Subcutaneous adipose tissue (tissue), 4 donors: ENCODE data around the gene PPP2R2D. TPM values are rescaled to one million over a fixed set of nuclear protein-coding genes. Genes with fewer than 3 reads are reported as not detected.

Experiments used
- total RNA-seq, 4 donors: library from RNA; depleted of rRNA; stranded (reverse); fragments of >200 nt; gene quantifications; one replicate each; pipeline ENCODE4 v1.1.0, GENCODE V29; 2016
- TF ChIP-seq, protein P1 (sequence below): fragments of 450-650 bp; IDR thresholded peaks from one replicate; pipeline ENCODE4 v1.5.1; 2016; ENCODE audit warnings: low read depth, mild to moderate bottlenecking, control low read depth, antibody characterized with exemption, moderate library complexity

The PPP2R2D gene
- total RNA-seq, 4 donors from 2014 or later: 27.5 to 41.4 (median 29.5) TPM

DNA sequence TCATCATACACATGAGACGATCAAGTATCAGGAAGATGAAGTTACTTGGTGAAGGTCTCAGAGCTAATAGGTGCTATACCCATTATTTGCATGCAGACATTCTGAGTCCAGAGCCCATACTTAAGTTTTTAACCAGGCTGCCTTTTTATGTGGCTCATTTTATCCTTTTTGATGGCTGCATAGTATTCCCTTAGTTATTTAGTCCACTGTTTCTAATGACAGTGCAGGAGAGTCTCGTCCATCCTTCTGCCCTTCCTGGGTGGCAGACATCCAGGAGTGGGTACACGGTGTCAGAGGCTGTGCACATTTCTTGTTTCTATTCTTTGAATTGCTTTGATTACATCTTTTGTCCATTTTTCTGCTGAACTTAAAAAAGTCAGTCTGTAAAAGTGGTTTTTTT is 11.8 kb downstream of the PPP2R2D start:
- TF ChIP-seq, protein P1, sequence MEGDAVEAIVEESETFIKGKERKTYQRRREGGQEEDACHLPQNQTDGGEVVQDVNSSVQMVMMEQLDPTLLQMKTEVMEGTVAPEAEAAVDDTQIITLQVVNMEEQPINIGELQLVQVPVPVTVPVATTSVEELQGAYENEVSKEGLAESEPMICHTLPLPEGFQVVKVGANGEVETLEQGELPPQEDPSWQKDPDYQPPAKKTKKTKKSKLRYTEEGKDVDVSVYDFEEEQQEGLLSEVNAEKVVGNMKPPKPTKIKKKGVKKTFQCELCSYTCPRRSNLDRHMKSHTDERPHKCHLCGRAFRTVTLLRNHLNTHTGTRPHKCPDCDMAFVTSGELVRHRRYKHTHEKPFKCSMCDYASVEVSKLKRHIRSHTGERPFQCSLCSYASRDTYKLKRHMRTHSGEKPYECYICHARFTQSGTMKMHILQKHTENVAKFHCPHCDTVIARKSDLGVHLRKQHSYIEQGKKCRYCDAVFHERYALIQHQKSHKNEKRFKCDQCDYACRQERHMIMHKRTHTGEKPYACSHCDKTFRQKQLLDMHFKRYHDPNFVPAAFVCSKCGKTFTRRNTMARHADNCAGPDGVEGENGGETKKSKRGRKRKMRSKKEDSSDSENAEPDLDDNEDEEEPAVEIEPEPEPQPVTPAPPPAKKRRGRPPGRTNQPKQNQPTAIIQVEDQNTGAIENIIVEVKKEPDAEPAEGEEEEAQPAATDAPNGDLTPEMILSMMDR: no peak

DNA sequence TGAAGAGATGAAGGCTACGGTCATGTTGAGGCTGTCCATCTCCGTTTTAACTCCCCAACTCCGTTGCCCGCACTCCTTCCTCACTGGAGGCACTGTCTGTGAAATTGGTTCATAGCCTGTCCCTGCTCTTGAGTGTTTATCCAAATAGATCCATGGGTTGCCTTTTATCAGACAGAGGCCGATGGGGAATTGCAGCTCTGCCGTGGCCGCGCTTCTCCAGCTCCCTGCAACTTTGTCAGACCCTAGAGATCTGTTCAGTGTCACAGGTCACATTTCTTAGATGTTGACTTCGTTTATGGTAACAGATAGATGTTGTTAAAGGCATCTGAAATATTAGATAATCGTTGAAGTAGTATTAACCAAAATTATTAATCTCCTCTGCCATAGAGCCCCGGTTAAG is 14.7 kb downstream of the PPP2R2D start:
- TF ChIP-seq, protein P1: no peak

DNA sequence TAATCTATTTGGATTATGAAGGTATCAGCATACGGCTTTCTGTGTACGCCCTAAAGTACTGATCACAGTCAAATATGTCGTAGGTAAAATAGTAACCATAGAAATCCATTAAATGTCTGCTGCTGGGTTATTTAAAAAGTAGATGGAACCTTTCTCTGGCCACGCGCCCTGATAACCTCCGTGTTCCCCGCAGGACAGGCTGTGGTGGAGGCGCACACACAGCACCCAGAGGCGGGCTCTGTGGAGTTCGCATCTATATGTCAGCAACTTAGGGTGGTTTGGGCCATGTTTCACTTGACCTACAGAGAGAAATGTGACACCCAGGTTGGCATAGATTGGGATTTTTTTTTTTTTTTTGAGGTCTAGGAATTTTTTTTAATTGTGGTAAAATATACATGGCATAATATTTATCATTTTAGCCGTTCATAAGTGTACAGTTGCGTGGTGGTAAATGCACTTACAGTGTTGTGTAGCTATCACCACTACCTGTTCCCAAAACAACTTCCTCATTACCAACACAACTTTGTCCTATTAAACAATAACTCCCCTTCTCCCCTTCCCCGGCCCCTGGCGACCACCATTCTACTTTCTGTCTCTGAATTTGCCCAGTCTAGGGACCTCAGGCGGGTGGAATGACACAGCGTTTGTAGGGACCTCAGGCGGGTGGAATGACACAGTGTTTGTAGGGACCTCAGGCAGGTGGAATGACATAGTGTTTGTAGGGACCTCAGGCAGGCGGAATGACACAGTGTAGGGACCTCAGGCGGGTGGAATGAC is 15.4 kb downstream of the PPP2R2D start:
- TF ChIP-seq, protein P1: no peak

DNA sequence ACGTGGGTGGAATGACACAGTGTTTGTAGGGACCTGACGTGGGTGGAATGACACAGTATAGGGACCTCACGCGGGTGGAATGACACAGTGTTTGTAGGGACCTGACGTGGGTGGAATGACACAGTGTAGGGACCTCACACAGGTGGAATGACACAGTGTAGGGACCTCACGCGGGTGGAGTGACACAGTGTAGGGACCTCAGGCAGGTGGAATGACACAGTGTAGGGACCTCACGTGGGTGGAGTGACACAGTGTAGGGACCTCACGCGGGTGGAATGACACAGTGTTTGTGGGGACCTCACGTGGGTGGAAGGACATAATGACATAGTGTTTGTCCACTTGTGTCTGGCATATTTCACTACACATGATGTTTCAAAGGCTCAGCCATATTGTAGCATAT is 19.3 kb downstream of the PPP2R2D start:
- TF ChIP-seq, protein P1: no peak

DNA sequence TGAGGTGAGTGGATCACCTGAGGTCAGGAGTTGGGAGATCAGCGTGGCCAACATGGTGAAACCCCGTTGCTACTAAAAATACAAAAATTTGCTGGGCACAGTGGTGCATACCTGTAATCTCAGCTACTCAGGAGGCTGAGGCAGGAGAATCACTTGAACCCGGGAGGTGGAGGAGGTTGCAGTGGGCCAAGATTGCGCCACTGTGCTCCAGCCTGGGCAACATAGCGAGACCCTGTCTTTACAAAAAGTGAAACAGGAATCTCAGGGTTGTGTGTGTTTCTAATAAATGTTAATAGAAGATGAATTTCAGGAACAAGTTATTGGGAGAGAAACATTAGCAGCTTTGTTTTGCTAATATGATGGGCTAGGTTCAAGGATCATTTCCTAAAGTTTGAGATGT is 19.9 kb downstream of the PPP2R2D start:
- TF ChIP-seq, protein P1: no peak

DNA sequence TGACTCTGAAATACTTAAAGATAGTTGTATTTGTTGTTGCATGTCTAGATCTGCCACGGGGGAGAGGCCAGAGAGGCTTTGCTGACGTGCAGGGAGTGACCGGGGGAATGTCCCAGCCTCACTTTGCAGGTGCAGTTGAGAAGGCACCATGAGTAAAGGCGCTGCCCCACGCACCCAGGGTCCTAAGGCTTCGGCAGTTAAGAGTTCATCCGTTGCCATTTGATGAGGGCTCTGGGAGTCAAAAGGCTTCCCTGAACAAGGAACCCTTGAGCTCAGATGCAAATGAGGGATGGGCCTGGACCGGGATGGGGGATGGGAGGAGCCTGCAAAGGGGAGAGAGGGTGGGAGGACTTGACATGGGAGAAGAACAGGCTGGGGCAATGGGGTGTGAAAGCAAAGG is 20.4 kb downstream of the PPP2R2D start:
- TF ChIP-seq, protein P1: no peak

DNA sequence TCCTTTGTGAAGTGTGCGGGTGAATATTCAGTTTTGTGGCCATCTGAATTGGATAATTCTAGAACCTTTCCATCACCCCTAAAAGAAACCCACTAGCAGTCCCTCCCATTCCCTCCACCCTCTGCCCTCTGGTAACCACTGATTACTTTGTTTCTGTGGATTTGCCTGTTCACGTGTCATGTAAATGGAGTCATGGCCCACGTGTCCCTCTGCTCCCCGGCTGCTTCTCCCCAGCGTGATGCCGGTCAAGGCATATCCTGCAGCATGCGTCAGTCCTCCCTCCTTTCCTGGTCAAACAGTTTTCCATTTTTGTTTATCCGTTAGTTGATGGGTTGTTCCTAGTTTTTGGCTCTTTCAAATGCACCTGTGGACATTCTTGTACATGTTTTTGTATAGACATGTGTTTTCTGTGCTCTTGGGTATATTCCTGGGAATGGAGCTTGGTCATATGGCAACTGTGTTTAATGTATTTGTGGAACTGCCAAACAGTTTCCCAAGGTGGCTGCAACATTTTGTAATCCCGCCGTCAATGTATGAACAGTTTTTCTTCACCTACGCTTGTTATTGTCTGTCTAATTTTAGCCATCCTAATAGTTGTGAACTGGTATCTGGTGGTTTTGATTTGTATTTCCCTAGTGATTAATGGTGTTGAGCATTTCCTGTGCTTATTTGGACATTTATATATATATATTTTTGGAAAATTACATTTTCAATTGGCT is 22.4 kb downstream of the PPP2R2D start:
- TF ChIP-seq, protein P1: no peak
